HG02973 (cell line): ENCODE data around the gene ZNF804A.

Source experiments
- ATAC-seq: cut with Tn5 transposase; IDR thresholded peaks from one replicate; pipeline ENCODE4 v1.9.1; 2021; ENCODE audit warnings: moderate library complexity; ENCODE audit not compliant: unreplicated experiment

The ZNF804A gene

GRCh38 chr2:184610891-184611290 is 12.6 kb downstream of the ZNF804A start:
- ATAC-seq = no peak

- no peak for ATAC-seq
Observed at GRCh38 chr2:184611361-184612085, 13.2 kb downstream of the ZNF804A start.

DNA sequence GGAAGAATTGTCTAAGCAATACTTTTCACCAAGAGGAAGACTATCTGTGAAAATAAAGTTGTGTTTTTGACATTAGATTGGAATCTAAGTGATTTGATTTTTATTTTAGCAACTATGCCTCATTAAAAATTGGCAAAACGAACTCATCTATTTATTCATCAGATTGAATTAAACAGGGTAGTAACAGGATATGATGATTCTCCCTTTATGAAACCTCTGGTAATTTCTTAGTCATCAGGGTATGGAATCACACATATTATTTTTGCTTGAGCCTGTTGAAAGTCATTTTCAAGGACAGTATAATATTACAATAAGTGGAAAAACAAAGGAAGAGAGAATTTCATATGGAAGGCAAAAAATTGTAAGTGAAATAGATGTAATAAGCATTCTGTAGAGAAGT is 22.0 kb downstream of the ZNF804A start:
- ATAC-seq = no peak

- ATAC-seq = no peak
Observed at GRCh38 chr2:184624311-184624710, 26.0 kb downstream of the ZNF804A start.

DNA sequence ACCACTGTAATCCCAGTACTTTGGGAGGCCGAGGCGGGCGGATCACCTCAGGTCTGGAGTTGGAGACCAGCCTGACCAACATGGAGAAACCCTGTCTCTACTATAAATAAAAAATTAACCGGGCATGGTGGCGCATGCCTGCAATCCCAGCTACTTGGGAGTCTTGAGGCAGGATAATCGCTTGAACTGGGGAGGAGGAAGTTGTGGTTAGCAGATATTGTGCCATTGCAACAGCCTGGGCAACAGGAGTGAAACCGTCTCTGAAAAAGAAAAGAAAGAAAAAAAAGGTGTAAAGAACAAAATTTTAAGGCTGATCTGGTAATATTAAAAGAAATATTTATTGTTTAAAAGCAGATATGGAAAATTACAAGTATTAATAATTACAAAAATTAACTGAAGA is 29.7 kb downstream of the ZNF804A start:
- ATAC-seq = no peak

GRCh38 chr2:184633726-184634125 is 35.4 kb downstream of the ZNF804A start:
- no peak for ATAC-seq

GRCh38 chr2:184637781-184638180 is 39.5 kb downstream of the ZNF804A start:
- no peak for ATAC-seq

GRCh38 chr2:184644685-184645084 is 46.4 kb downstream of the ZNF804A start:
- ATAC-seq = no peak

GRCh38 chr2:184646177-184646576 is 47.8 kb downstream of the ZNF804A start:
- ATAC-seq = no peak

- no peak for ATAC-seq
Observed at GRCh38 chr2:184646593-184646992, 48.3 kb downstream of the ZNF804A start.

DNA sequence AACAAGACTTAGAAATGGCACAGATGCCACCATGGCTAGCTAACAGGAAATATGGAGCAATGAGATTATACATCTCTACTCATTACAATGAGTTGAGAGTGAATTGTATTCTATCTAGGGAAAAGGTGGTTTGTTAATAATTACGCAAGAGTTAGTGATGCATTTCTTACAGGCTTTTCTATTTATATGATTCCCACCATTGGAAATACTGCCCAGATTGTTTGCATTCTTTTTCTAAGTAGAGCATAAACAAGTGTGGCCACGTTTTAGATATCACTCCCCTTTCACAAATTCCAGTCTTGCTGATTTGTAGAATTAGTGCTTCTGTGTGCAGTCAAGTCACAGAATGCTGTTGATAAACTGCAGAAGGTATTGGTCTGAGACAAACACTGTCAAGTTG is 56.6 kb downstream of the ZNF804A start:
- no peak for ATAC-seq

DNA sequence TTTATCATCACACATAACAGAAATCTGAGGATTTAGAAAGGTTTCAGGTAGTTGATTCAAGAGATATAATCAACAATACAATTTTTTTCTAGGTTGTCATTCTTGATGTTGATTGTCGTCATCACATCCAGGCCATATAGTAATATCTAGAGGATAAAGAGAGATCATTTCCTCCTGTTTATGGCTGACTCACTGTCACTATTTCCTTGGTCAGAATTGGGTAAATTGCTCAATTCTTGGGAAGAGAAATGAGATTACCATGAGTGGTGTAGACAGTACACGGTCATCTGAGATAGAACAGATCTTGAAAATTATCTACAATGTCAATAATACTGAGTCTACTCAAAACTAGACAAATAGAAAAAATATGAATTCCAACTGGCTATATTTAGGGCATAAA is 78.8 kb downstream of the ZNF804A start:
- ATAC-seq = no peak

DNA sequence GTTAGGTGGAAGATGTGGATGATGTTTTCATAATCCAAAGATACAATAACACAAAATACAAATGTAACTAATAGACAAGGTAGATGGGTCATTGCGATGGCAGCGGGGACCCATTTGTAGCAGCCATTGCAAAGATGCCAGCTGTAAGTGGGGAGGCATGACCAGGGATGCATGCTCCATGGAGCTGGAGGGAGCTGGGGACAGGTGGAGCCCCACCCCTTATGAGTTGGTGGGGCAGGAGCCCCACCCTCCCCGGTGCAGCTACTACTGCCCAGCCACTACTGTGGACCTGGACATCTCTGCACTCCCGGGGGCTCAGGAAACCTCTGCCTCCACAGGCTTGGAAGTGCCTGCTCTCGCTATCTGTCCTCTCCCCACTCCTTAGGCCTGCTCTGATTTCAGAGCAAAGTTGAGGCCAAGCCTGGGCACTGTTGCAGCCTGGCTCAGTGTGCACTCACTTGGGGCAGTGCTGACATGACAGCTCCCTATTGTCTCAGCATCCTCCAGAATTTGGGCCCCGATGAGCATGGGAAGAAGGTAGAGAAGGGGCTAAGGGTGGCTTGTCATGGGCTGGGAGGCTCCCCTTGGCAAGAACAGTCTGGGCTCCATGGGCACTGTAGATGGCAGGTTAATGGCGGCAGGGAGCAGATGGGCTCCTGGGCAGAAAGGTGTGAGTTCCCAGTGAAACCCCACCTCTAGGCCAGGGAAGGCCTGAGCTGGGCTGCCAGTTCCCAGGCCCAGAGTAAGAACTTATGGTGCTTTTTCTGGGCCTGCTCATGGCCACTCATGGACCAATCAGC is 81.1 kb downstream of the ZNF804A start:
- no peak for ATAC-seq

DNA sequence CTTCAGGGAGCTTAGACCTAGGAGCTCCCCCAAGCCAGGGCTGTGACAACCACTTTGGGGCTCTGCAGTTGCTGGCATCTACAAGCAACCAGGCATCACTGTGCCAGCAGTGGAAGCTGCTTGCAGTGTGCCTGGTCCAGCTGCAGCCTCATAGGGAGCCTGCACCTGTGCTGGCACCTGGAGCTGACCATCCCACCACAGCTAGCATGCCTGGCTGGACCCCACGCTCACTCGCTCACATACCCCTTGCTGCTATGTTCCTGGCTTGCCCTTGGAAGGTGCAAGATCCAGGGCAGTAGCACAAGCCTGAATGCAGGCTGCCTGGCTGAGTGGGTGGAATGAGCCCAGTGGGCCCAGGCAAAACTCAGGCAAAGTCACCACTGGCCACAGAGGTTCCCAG is 82.5 kb downstream of the ZNF804A start:
- ATAC-seq = no peak

DNA sequence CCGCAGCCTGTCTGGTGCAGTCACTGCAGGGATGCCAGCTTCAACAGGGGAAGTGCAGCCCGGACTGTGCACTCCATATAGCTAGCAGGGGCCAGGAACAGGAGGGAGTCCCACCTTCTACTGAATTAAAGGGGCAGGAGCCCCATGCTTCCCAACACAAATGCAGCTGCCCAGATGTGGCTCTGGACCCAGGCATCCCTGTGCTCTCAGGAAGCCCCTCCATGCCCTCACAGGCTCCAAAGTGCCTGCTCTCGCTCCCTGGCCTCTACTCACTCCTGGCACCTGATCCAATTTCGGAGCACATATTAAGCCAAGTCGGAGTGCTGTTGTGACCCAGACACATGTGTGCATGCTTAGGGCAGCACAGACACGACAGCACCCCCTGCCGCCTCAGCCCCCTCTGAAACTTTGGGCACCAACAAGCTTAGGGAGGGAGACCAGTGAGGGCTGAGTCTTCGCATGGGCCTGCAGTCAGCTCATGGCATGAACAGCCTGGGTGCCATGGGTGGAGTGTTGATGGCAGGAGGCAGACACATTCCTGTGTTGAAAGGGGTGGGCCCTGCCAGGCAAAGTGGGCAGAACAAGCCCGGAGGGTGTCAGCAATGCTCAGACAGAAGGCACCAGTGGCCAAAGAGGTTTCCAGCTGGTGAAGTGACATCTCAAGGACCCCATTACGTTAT is 83.5 kb downstream of the ZNF804A start:
- no peak for ATAC-seq

DNA sequence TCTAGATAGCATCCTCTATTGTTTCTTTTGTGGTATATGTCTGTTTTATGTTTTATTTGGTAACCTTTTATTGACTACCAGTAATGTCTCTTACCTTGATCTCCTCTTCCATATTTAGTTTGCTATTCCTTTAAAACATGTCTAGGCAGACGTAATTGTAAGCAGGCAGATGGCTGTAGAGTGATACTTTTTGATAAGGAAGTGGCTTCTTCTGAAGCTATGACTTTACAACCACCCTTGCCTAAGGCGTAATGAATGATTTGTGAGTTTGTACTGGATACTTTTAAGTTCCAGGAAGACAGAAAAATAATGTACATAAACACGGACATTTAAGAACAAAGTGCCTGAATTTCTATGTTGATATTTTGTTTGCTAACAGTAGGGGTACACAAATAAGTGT is 85.6 kb downstream of the ZNF804A start:
- ATAC-seq = no peak

- ATAC-seq = peak; percentile 59
Observed at GRCh38 chr2:184685999-184686841, 87.9 kb downstream of the ZNF804A start.

DNA sequence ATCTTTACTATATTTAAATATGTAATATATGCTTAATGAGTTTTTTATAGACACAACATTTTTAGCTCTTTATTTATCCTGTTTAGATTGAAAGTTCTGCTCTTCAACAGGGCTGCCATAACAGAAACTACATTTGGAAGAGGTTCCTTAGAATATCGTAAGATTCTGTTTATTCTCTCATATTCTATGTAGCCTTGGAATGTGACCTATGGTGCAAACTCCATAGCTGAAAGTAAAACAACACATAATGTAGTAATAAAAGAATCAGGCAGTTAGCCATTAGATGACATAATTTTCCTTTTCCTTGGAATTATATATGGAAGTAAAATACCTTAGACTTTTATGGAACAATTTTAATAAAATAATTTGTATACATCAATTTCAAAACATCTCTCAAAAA is 91.3 kb downstream of the ZNF804A start:
- no peak for ATAC-seq

- ATAC-seq = no peak
Observed at GRCh38 chr2:184692141-184692734, 93.9 kb downstream of the ZNF804A start.

GRCh38 chr2:184696644-184697043 is 98.3 kb downstream of the ZNF804A start:
- no peak for ATAC-seq

DNA sequence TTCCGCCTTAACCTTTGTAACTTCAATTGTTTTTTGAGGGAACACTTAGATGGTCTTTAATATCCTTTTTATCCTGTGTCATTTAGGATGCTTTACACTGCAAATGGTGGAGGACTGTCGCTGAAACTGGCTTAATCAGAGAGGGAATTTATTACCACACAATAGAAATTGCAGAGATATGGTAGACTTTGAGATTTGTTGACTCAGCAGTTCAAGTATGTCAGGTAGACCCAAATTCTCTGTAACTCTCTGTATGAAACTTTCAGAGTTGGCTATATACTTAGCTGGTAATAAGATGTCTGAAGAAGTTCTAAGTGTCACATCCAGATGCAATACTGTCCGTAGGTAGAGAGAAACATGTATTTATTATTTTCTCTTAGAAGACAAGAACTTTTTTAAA is 100.1 kb downstream of the ZNF804A start:
- ATAC-seq = no peak
